Epidermal melanocyte (primary cell): ENCODE data around the gene ASTN2.

Experiments used
- DNase-seq: peaks from one replicate; pipeline ENCODE4 v3.0.0; 2011; ENCODE audit warnings: low spot score; ENCODE audit not compliant: insufficient read length

ASTN2 gene

GRCh38 chr9:116674210-116674980 lies 740.5 kb downstream of the ASTN2 start:
- DNase-seq = no peak

GRCh38 chr9:116673375-116673774 lies 741.5 kb downstream of the ASTN2 start:
- DNase-seq = no peak

GRCh38 chr9:116671605-116672004 lies 743.3 kb downstream of the ASTN2 start:
- DNase-seq = no peak

GRCh38 chr9:116668970-116669695 lies 745.7 kb downstream of the ASTN2 start:
- DNase-seq = no peak

- no peak for DNase-seq
Observed at GRCh38 chr9:116663581-116663980, 751.3 kb downstream of the ASTN2 start.

GRCh38 chr9:116662646-116663310 lies 752.1 kb downstream of the ASTN2 start:
- DNase-seq = no peak

- DNase-seq = peak; percentile 83
Observed at GRCh38 chr9:116661037-116661954, 753.6 kb downstream of the ASTN2 start.

- DNase-seq = no peak
Observed at GRCh38 chr9:116658265-116658664, 756.6 kb downstream of the ASTN2 start.

GRCh38 chr9:116656977-116657376 lies 757.9 kb downstream of the ASTN2 start:
- no peak for DNase-seq

- DNase-seq = no peak
Observed at GRCh38 chr9:116656501-116656971, 758.3 kb downstream of the ASTN2 start.

- DNase-seq = no peak
Observed at GRCh38 chr9:116654059-116654355, 760.9 kb downstream of the ASTN2 start.

GRCh38 chr9:116653348-116654058 lies 761.4 kb downstream of the ASTN2 start:
- DNase-seq = peak; percentile 26

GRCh38 chr9:116647515-116647809 lies 767.4 kb downstream of the ASTN2 start:
- DNase-seq = no peak

GRCh38 chr9:116646661-116647514 lies 768.0 kb downstream of the ASTN2 start:
- no peak for DNase-seq

- peak; percentile 85 for DNase-seq
Observed at GRCh38 chr9:116644091-116644688, 770.7 kb downstream of the ASTN2 start.

- peak; percentile 23 for DNase-seq
Observed at GRCh38 chr9:116643691-116644090, 771.2 kb downstream of the ASTN2 start.

- DNase-seq = no peak
Observed at GRCh38 chr9:116641292-116642059, 773.4 kb downstream of the ASTN2 start.

GRCh38 chr9:116639251-116639741 lies 775.6 kb downstream of the ASTN2 start:
- no peak for DNase-seq
